Mesenchymal stem cell (in vitro differentiated cells and primary cell): ENCODE data around the gene MARK3.

Experiments
- DNase-seq: peaks from one replicate; pipeline ENCODE4 v3.0.0-alpha.2; 2013
- H2AFZ ChIP-seq: one replicate; pipeline ENCODE4 v1.6.1; 2013; ENCODE audit warnings: low read depth, mild to moderate bottlenecking, control low read depth, inconsistent platforms, low read length, moderate library complexity
- H2AK5ac ChIP-seq: 2 replicates; pipeline ENCODE4 v1.6.1; 2013; ENCODE audit warnings: low read length, moderate library complexity, mild to moderate bottlenecking, inconsistent platforms; ENCODE audit not compliant: severe bottlenecking
- H2BK120ac ChIP-seq: one replicate; pipeline ENCODE4 v1.6.1; 2013; ENCODE audit warnings: low read depth, mild to moderate bottlenecking, inconsistent platforms, low read length, moderate library complexity
- H2BK12ac ChIP-seq, 2 experiments: one replicate each; pipeline ENCODE4 v1.6.1; 2013; ENCODE audit warnings: inconsistent platforms in 2 of 2, low read length in 2 of 2, mild to moderate bottlenecking in 2 of 2, moderate library complexity in 2 of 2, control low read depth in 1 of 2
- H2BK15ac ChIP-seq: one replicate; pipeline ENCODE4 v1.6.1; 2013; ENCODE audit warnings: mild to moderate bottlenecking, low read depth, inconsistent platforms; ENCODE audit not compliant: poor library complexity, severe bottlenecking
- H2BK5ac ChIP-seq: 2 replicates; pipeline ENCODE4 v1.6.1; 2013; ENCODE audit warnings: low read depth, mild to moderate bottlenecking, low read length, control low read depth, inconsistent platforms; ENCODE audit not compliant: poor library complexity, severe bottlenecking
- H3K14ac ChIP-seq, 2 experiments: one replicate each; pipeline ENCODE4 v1.6.1; 2013; ENCODE audit warnings: inconsistent platforms in 2 of 2, low read length in 2 of 2, control low read depth in 1 of 2, mild to moderate bottlenecking in 1 of 2, moderate library complexity in 1 of 2
- H3K18ac ChIP-seq, 2 experiments: one replicate each; pipeline ENCODE4 v1.6.1; 2013; ENCODE audit warnings: inconsistent platforms in 2 of 2, low read length in 2 of 2, control low read depth in 1 of 2, low read depth in 1 of 2, mild to moderate bottlenecking in 1 of 2
- H3K23ac ChIP-seq, 2 experiments: one replicate each; pipeline ENCODE4 v1.6.1; 2013; ENCODE audit warnings: inconsistent platforms in 2 of 2, low read length in 2 of 2, mild to moderate bottlenecking in 2 of 2, moderate library complexity in 2 of 2, control low read depth in 1 of 2
- H3K27ac ChIP-seq: 2 replicates; pipeline ENCODE4 v1.5.1; 2013; ENCODE audit warnings: mild to moderate bottlenecking, moderate library complexity, low read length, control low read depth, inconsistent platforms; ENCODE audit not compliant: poor library complexity, severe bottlenecking
- H3K27me3 ChIP-seq, 2 experiments: 2 replicates each; pipeline versions ENCODE4 v1.6.1 to v1.7.0; 2013; ENCODE audit warnings: low read length in 2 of 2, mild to moderate bottlenecking in 2 of 2, moderate library complexity in 2 of 2, control low read depth in 1 of 2, inconsistent platforms in 1 of 2; ENCODE audit not compliant: control insufficient read depth in 1 of 2, insufficient read depth in 1 of 2
- H3K36me3 ChIP-seq, 2 experiments: 2 replicates each; pipeline versions ENCODE4 v1.6.1 to v1.7.0; 2013; ENCODE audit warnings: low read length in 2 of 2, control low read depth in 1 of 2, inconsistent platforms in 1 of 2, low read depth in 1 of 2, mild to moderate bottlenecking in 1 of 2; ENCODE audit not compliant: insufficient read depth in 2 of 2, control insufficient read depth in 1 of 2
- H3K4ac ChIP-seq, 2 experiments: one replicate each; pipeline ENCODE4 v1.6.1; 2013; ENCODE audit warnings: inconsistent platforms in 2 of 2, low read length in 2 of 2, mild to moderate bottlenecking in 2 of 2, moderate library complexity in 2 of 2, control low read depth in 1 of 2, low read depth in 1 of 2
- H3K4me1 ChIP-seq: 2 replicates; pipeline ENCODE4 v1.6.1; 2013; ENCODE audit warnings: low read depth, low read length, control low read depth; ENCODE audit not compliant: control insufficient read depth, insufficient read depth
- H3K4me2 ChIP-seq: 2 replicates; pipeline ENCODE4 v1.6.1; 2013; ENCODE audit warnings: low read length, mild to moderate bottlenecking, inconsistent platforms; ENCODE audit not compliant: poor library complexity, severe bottlenecking
- H3K4me3 ChIP-seq, 2 experiments: 2 replicates each; pipeline versions ENCODE4 v1.5.1 to v1.7.0; 2013; ENCODE audit warnings: low read length in 2 of 2, mild to moderate bottlenecking in 2 of 2, control low read depth in 1 of 2, low read depth in 1 of 2; ENCODE audit not compliant: insufficient read depth in 1 of 2
- H3K79me1 ChIP-seq: replicated peaks from 2 replicates; pipeline ENCODE4 v1.6.1; 2013; ENCODE audit warnings: mild to moderate bottlenecking, control low read depth, low read length, inconsistent platforms; ENCODE audit not compliant: poor library complexity, severe bottlenecking
- H3K9ac ChIP-seq: 2 replicates; pipeline ENCODE4 v1.7.0; 2013; ENCODE audit warnings: mild to moderate bottlenecking, low read length, moderate library complexity
- H3K9me3 ChIP-seq: 2 replicates; pipeline ENCODE4 v1.7.0; 2013; ENCODE audit warnings: mild to moderate bottlenecking, low read length; ENCODE audit not compliant: control insufficient read depth
- H4K8ac ChIP-seq: one replicate; pipeline ENCODE4 v1.6.1; 2013; ENCODE audit warnings: inconsistent platforms, mild to moderate bottlenecking, low read length, moderate library complexity
- H4K91ac ChIP-seq: one replicate; pipeline ENCODE4 v1.6.1; 2013; ENCODE audit warnings: mild to moderate bottlenecking, low read length, inconsistent platforms
- WGBS: methylation state at CpG from one replicate; pipeline ENCODE4 v1.1.7; 2013; ENCODE audit warnings: mixed read lengths; 5-methylcytosine and 5-hydroxymethylcytosine counted together

MARK3 gene

GRCh38 chr14:103483600-103483999 lies 98.4 kb downstream of the MARK3 start:
- Histone ChIP-seq H3K4me2 (no peak overlapping the region), H3K36me3 (peaks cover 24 to 70% of the 10 kb centered on the region in 2 experiments), H3K4me1 (no peaks in the 10 kb centered on the region), H2BK120ac (no peak overlapping the region), H2AFZ (no peak overlapping the region), H2BK12ac (no peak overlapping the region), H2AK5ac (no peak overlapping the region), H3K79me1 (peaks cover 14% of the 10 kb centered on the region), H3K4ac (no peak overlapping the region), H2BK5ac (no peak overlapping the region), H3K27me3 (no peaks in the 10 kb centered on the region), H2BK15ac (no peak overlapping the region), H3K27ac (no peak overlapping the region), H3K23ac (no peak overlapping the region), H4K91ac (no peak overlapping the region), H3K9me3 (no peaks in the 10 kb centered on the region), H3K4me3 (no peak overlapping the region), H3K14ac (no peak overlapping the region), H3K18ac (no peak overlapping the region), H3K9ac (peak overlapping the region; percentile 38), H4K8ac (no peak overlapping the region)
- 77% methylated on average over 5 of the region's 5 CpGs for WGBS
- DNase-seq: peak; percentile 44

DNA sequence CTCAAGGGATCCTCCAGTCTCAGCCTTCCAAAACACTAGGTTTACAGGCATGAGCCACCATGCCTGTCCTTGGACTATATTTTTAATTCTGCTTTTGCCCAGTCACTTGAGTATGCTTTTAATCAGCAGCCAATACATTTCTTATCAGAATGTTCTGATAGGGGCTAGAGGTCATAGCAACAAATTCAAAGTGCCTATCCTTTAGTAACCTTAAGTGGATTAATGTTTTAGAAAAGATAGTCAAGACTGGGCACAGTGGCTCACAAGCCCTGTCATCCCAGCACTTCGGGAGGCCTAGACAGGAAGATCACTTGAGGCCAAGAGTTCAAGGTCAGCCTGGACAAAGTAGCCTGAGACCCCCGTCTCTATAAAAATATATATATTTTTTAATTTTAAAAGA lies 100.3 kb downstream of the MARK3 start:
- Histone ChIP-seq H3K79me1 (peaks cover 12% of the 10 kb centered on the region), H2AK5ac (no peak overlapping the region), H3K14ac (no peak overlapping the region), H2BK12ac (no peak overlapping the region), H3K4ac (no peak overlapping the region), H2BK120ac (no peak overlapping the region), H2BK5ac (no peak overlapping the region), H3K23ac (no peak overlapping the region), H2AFZ (no peak overlapping the region), H3K18ac (no peak overlapping the region), H4K91ac (no peak overlapping the region), H3K4me1 (peaks cover 1% of the 10 kb centered on the region), H3K4me2 (no peak overlapping the region), H3K9ac (no peak overlapping the region), H3K9me3 (no peaks in the 10 kb centered on the region), H2BK15ac (no peak overlapping the region), H3K36me3 (peaks cover 13 to 62% of the 10 kb centered on the region in 2 experiments), H3K4me3 (no peak overlapping the region), H3K27ac (no peak overlapping the region), H3K27me3 (no peaks in the 10 kb centered on the region), H4K8ac (no peak overlapping the region)
- WGBS: 100% methylated on average over 1 of the region's 2 CpGs
- no peak for DNase-seq

GRCh38 chr14:103488071-103488470 lies 102.9 kb downstream of the MARK3 start:
- Histone ChIP-seq H3K23ac (no peak overlapping the region), H3K18ac (no peak overlapping the region), H3K9ac (peak overlapping the region; percentile 66), H2AK5ac (no peak overlapping the region), H2BK120ac (no peak overlapping the region), H2AFZ (no peak overlapping the region), H3K4me2 (no peak overlapping the region), H3K14ac (no peak overlapping the region), H3K9me3 (no peaks in the 10 kb centered on the region), H2BK12ac (no peak overlapping the region), H3K27ac (peak overlapping the region; percentile 13), H3K79me1 (peaks cover 16% of the 10 kb centered on the region), H2BK15ac (no peak overlapping the region), H2BK5ac (no peak overlapping the region), H4K91ac (no peak overlapping the region), H3K4me1 (peaks cover 3% of the 10 kb centered on the region), H3K36me3 (peaks cover 19 to 63% of the 10 kb centered on the region in 2 experiments), H3K27me3 (no peaks in the 10 kb centered on the region), H4K8ac (no peak overlapping the region), H3K4ac (no peak overlapping the region), H3K4me3 (no peak overlapping the region)
- 100% methylated on average over 6 of the region's 6 CpGs for WGBS
- no peak for DNase-seq

- 89% methylated on average over 2 of the region's 2 CpGs for WGBS
- no peak overlapping the region for H3K14ac ChIP-seq
- no peak overlapping the region for H2BK5ac ChIP-seq
- H3K36me3 ChIP-seq: peaks cover 24 to 57% of the 10 kb centered on the region in 2 experiments
- H4K91ac ChIP-seq: no peak overlapping the region
- no peak overlapping the region for H3K4ac ChIP-seq
- H3K23ac ChIP-seq: no peak overlapping the region
- H2AFZ ChIP-seq: no peak overlapping the region
- no peak overlapping the region for H3K4me2 ChIP-seq
- peak overlapping the region in 1 of 2 experiments; percentile 12 for H3K4me3 ChIP-seq
- H2BK12ac ChIP-seq: no peak overlapping the region
- no peak overlapping the region for H4K8ac ChIP-seq
- peaks cover 3% of the 10 kb centered on the region for H3K4me1 ChIP-seq
- no peak overlapping the region for H3K18ac ChIP-seq
- no peak overlapping the region for H2BK120ac ChIP-seq
- no peaks in the 10 kb centered on the region for H3K9me3 ChIP-seq
- no peak overlapping the region for H2BK15ac ChIP-seq
- H3K27ac ChIP-seq: peak overlapping the region; percentile 41
- no peak for DNase-seq
- H3K27me3 ChIP-seq: no peaks in the 10 kb centered on the region
- H3K9ac ChIP-seq: peak overlapping the region; percentile 66
- peaks cover 17% of the 10 kb centered on the region for H3K79me1 ChIP-seq
- H2AK5ac ChIP-seq: no peak overlapping the region
These were observed 103.7 kb downstream of the MARK3 start for GRCh38 chr14:103488960-103489359.
